Stimulated activated CD8-positive, alpha-beta memory T cell treated with anti-CD3 and anti-CD28 coated beads, Interleukin-2, amount 100 ng/mL, for 48 hours (primary cell): ENCODE measurements around the gene CAPN8.
"Not testable (repeated sequence)": the region's sequence is repeated elsewhere in the genome, so short reads cannot be mapped to it uniquely, and the experiment has no call there.

Experiments
- DNase-seq, 2 donors: peaks; one replicate each; pipeline ENCODE4 v3.0.0-alpha.2; 2020; ENCODE audit warnings: low read depth in 2 of 2

The CAPN8 gene

DNA sequence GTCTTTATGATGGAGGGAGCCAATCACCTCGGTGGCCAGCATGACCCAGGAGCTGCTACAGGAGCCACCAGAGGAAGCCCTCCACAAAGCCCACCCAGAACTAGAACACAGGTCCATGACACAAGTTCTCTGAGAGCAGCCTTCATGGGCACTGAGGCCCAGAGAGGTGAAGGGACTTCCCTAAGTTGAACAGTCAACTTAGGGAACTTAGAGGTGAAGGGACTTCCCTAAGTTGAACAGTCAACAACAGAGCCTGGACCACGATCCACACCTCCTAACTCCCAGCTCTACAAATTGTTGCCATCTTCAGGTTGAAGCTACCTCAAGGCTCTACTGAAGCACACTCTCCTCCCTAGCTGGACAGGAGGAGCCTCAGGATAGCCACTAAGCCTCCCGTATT, 139.5 kb downstream of the CAPN8 start:
- DNase-seq = no peak

GRCh38 chr1:223525546-223525945, 140.0 kb downstream of the CAPN8 start:
- no peak for DNase-seq

DNA sequence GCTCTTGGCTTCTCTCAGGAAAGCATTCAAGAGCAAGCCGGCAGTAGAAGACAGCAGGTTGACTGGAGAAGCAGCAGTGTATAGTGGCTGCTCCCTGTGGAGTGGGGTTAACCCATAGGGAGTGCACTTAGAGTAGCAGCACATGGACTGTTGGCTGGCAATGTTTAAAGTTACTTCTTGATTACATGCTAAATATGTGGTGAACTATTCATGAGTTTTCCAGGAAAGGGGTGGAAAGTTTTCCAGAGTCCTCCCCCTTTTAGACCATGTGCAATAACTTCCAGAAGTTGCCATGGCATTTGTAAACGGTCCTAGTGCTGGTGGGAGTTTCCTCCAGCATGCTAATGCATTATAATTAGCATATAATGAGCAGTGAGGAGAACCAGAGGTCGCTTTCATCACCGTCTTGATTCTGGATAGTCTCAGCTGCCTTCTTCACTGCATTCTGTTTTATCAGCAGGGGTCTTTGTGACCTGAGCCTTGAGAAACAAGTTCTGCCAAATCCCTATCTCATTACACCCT, 140.5 kb downstream of the CAPN8 start:
- no peak for DNase-seq

- DNase-seq = no peak
Observed at GRCh38 chr1:223521150-223521549, 144.4 kb downstream of the CAPN8 start.

DNA sequence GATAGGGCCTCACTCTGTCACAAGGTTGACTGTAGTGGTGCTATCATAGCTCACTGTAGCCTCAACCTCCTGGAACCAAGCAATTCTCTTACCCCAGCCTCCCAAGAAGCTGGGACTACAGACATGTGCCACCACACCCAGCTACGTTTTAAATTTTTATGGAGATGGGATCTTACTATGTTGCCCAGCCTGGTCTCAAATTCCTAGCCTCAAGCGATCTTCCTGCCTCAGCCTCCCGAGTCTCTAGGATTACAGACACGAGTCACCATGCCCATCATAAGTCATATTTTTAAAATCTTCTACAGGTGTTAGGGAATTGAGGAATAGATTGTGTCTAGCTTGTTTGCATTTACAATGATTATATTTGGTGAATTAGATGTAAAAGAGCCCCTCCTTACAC, 145.3 kb downstream of the CAPN8 start:
- DNase-seq = no peak

DNA sequence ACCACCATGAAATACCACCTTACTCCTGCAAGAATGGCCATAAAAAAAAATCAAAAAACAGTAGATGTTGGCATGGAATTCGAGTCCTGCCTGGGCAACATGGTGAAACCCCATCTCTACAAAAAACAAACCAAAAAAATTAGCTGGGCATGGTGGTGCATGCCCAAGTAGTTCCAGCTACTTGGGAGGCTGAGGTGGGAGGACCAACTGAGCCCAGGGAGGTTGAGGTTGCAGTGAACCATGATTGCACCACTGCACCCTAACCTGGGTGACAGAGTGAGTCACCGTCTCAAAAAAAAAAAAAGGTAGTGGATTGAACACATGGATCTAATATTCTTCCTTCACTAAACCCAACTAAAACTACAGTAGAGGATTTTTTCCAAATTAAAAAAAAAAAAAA, 146.4 kb downstream of the CAPN8 start:
- no peak for DNase-seq

DNA sequence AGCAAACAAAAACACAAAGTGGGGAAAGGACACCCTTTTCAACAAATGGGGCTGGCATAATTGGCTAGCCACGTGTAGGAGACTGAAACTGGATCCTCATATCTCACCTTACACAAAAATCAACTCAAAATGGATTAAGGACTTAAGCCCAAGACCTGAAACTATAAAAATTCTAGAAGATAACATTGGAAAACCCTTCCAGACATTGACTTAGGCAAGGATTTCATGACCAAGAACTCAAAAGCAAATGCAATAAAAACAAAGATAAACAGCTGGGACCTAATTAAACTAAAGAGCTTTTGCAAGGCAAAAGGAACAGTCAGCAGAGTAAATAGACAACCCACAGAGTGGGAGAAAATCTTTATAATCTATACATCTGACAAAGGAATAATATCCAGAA, 146.9 kb downstream of the CAPN8 start:
- not testable (repeated sequence) for DNase-seq

DNA sequence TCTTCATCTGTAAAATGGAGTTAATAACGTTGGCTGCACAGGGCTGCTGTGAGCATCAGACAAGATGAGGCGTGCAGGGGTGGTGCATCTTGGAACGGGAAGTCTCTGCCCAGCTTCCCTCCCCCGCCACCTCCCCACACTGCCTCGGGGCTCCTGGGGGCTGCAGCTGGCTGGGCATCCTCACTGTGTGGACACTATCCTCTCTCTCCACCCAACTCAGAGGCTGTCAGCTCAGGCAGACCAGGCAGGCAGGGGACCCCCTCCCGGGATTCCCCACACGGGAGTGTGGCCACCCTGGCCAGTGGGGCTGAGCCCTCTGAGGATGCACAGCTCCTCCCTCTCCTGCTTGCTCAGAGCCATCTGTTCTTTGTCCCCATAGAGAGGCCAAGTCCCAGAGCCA, 149.6 kb downstream of the CAPN8 start:
- no peak for DNase-seq

GRCh38 chr1:223515421-223515820, 150.1 kb downstream of the CAPN8 start:
- DNase-seq = no peak

DNA sequence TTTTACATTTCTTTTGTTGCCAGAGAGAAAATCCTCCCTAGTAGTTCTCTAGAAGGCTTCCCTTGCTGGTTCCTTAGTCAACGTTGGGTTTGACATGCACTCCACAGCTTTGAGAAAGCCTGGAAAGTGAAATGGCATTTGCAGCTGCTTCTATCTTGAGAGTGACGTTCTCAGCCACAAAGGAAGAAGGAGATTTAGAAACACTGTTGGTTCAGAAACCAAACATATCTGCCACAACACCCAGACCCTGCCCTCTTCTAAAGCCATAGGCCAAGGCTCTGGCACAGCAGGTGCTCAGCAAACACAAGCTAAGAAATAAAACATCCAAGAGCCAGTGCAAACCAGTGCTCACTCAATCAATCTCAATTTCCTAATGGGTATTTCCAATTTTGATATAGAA, 150.9 kb downstream of the CAPN8 start:
- no peak for DNase-seq

DNA sequence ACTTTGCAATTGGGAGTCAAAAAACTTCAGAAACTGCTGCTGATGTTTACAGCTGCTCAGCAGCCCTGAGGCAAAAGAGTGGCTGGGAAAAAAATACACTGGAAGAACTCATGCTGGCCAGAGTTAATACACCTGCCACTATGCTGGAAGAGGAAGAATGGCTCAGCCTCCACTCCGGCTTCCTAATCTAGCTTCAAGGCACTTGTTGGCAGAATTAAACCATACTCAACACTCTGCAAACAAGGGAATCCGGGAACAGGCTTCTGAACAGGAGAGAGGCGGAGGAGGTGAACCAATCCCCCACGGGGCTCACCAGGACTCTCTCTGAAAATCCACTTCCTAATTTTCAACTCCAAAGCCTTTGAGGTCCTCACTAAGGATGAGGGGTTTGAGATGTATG, 152.2 kb downstream of the CAPN8 start:
- no peak for DNase-seq

DNA sequence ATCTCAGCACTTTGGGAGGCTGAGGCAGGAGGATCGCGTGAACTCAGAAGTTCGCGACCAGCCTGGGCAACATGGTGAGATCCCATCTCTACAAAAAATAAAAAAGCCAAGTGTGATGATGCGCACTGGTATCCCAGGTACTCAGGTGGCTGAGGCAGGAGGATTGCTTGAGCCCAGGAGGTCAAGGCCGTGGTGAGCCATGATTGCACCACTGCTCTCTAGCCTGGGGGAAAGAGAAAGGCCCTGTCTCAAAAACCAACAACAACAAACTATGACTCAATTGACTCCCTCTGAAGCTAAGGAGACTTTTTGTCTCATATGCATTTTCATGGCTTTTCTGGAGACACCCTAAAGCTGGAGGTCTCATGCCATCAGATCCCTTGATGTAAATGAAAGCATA, 153.4 kb downstream of the CAPN8 start:
- no peak for DNase-seq

DNA sequence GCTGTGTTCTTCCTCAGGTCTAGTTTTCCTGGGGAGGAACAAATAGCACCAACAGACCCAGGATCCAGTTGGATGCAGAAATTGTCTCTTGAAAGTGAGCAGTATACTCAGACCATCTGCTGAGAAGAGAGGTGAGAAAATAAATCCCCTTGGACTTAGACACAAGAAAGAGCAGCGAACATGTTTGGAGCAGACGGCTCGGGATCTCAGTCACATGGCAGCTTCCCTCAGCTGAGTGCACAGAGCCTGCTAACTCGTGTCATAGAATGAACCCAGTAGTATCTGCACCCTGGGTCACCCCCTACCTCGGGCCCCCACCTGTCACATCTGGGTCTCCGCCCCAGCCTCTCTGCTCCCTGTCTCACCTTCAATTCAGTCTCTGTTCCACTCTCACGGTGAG, 156.7 kb downstream of the CAPN8 start:
- no peak for DNase-seq

GRCh38 chr1:223504741-223505140, 160.8 kb downstream of the CAPN8 start:
- no peak for DNase-seq

DNA sequence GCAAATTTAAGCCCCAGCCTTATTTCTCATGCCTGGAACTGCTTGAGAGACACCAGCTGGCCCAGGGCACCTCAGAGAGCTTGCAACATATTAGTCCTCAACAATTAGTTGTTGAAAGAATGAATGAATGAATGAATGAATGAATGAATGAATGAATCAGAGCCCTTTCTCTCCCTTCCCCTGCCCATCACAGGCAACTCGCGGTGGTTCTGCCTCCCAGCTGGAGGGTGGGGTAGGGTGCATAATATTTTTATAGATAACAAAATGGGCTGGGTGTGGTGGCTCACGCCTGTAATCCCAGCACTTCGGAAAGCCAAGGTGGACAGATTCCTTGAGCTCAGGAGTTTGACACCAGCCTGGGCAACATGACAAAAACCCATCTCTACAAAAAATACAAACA, 162.2 kb downstream of the CAPN8 start:
- DNase-seq = no peak

DNA sequence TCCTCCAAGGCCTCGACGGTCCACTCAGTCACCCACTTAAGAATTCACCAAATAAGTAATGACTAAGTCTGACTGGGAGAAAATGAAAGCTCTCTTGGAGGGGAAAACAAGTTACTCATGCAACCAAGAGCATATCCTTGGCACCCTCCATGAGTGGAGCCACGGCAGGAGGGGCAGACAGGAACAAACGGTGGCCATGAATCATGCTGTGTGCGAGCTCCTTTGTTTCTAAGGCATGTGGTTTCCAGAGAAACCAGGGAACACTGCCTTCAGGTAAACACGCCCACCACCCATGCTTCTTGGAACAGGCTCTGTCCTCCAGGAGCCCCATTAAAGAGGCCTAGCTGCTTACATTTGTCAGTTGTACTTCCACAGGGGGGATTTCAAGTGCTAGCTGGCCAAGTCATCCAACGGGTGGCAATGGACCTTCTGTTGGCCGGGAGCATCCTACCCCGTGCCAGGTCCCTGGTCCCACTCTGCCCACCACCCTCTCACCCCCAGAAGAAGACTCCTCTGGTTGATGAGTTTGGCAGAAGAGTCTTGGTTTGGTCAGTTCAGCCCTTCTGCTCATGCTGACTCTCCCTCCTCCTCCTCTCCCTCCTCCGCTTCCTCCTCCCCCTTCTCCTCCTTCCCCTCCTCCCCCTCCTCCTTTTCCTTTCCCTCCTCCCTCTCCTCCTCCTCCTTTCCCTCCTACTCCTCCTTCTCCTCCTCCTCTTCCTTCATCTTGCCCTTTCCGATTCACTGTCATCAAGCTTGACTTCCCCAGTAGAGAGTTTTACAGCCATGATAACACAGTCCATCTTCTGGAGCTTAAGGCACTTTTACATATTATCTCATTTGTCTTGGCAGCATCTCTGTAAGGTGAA, 164.7 kb downstream of the CAPN8 start:
- DNase-seq = peak in 1 of 2 donors; percentile 30

GRCh38 chr1:223496883-223497282, 168.6 kb downstream of the CAPN8 start:
- no peak for DNase-seq

GRCh38 chr1:223494926-223495645, 170.4 kb downstream of the CAPN8 start:
- DNase-seq = no peak

- no peak for DNase-seq
Observed at GRCh38 chr1:223492044-223492443, 173.5 kb downstream of the CAPN8 start.
